C1 segment of cervical spinal cord (tissue), 14 donors: ENCODE results near the gene CAPZB.
"Not testable (repeated sequence)": the region's sequence is repeated elsewhere in the genome, so short reads cannot be mapped to it uniquely, and the experiment has no call there.

Experiments
- DNase-seq, 14 donors: peaks; one replicate each; lab custom pipeline; 2025; lab: John Stamatoyannopoulos, UW

Gene CAPZB

GRCh38 chr1:19485362-19486187 lies at the start of gene CAPZB:
Gene CAPZB (minus strand): TSS chr1:19485539. CDS start chr1:19485438, 101 bp downstream.
- peak; percentile 49 to 94 (median 87) for DNase-seq

DNA sequence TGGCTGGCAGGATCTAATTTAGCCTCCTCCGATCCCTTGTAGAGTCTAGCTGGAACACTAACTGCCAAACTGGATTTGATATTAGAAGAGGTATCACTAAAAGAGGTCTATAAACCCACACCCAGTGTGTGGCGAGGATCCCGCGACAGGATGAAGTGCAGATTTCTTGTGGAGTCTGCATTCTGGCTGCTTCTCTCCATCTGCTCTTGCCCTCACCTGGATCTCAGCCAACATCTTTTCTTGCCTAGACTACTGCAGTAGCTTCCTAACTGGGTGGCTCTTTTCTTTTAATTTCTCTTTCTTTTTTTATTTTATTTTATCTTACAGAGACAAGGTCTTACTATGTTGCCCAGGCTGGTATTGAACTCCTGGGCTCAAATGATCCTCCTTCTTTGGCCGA lies 48.9 kb upstream of the CAPZB start:
- no peak for DNase-seq

DNA sequence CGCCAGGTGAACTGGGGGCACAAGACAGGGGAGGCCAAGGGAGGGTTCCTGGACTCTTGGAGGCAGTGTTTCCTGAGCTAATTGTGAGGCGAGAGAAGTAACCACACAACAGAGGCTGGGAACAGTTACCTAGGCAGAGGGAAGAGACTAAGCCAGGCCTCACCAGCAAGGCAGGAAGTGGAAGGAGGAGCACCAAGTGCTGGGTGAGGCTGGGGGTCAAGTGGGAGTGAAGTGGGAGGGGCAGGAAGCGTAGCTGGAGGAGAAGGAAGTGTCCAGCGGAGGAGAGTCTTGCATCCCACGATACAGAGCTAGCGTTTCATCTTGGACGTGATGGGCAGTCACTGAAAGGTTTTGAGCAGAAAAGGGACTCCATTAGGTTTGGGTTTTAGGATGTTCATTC lies 48.3 kb upstream of the CAPZB start:
- DNase-seq, result peak in 1 of 14 donors; percentile 2

DNA sequence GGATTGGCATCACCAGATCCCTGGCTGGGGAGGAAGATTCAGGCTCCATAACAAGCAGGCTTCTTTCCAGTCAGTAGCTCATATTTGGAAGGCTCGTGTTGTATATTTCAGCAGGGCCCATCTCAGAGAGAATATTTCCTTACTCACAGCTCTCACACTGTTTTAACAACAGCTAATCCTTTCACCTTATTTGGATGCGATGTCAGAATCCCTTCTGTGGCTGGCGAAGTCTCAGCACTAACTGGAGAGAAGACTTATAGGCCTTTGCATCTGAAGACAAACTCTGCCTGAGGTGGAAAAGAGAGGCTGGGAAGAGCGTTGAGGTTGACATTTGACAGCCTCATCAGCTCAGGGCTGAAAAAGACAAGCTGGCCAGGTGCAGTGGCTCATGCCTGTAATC lies 47.2 kb upstream of the CAPZB start:
- DNase-seq, result no peak

- DNase-seq, result no peak
Observed at GRCh38 chr1:19529664-19530063, 44.3 kb upstream of the CAPZB start.

GRCh38 chr1:19528438-19528837 lies 43.1 kb upstream of the CAPZB start:
- no peak for DNase-seq

DNA sequence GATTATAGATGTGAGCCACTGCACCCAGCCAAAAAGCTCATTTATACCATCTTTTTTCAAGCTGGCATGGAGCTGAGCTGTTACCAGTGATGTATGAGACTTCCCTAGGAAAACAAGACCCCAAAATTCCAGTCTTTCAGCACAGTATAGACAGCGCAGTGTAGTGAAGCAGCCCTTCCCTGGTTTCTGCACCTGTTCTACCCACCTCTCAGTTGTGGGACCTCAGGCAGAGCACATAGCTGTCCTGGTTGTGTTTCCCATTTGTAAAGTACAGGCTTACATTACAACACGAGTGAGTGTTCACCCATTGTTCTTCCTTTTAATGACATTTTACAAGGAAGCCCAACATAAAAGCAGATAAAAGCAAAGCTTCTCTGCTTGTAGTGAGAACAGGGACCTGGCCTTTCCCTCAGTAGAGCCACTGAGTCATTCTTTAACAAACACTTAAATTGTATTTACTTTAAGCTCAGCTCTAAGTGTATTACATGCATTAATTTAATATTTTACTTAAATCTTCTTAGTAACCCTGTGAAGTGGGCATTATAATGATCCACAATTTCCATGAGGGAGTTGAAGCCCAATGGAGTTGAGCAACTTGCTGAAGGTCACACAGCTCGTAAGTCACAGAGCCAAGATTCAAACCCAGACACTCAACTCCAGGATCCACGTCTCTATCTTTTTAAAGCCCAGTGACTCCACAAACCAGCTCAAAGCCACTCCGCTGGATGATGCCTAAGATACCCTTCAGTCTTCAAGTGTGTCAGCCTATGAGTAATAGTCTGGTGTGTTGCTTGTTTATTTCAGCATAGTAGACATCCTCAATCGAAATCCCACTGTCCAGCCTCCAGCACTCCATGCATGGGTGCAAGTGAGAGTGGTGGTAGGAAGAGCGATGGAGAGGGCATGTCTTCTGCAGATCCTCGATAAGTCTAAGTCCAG lies 40.5 kb upstream of the CAPZB start:
- DNase-seq, result no peak

GRCh38 chr1:19524791-19525190 lies 39.5 kb upstream of the CAPZB start:
- no peak for DNase-seq

- not testable (repeated sequence) for DNase-seq
Observed at GRCh38 chr1:19522570-19522969, 37.2 kb upstream of the CAPZB start.

DNA sequence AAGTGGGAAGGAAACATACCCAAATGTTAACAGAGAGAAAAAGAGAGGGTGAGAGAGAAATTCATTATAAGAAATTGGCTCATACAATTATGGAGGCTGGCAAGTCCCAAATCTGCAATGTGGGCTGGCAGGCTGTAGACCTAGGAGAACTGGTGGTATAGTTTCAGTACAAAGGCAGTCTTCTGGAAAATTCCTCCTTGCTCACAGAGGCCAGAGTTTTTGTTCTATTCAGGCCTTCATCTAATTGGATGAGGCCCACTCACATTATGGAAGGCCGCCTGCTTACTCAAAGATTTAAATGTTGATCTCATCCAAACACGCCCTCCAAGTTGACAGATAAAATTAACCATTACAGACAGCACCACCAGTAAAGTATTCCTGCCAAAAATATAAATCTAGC lies 36.1 kb upstream of the CAPZB start:
- no peak for DNase-seq

- DNase-seq, result no peak
Observed at GRCh38 chr1:19517017-19517416, 31.7 kb upstream of the CAPZB start.

DNA sequence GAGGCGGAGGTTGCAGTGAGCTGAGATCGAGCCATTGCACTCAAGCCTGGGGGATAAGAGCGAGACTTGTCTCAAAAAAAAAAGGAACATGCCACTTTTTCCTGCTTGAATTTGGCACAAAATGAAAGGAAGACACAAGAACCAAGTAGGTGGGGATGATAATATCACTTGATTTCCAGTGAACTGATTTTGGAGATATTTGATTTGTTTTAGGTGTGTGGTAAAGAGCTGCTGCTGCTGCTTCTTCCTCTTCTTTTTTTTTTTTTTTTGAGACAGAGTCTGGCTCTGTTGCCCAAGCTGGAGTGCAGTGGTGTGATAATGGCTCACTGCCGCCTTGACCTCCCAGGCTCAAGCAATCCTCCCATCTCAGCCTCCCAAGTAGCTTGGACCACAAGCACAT lies 29.9 kb upstream of the CAPZB start:
- no peak for DNase-seq

- DNase-seq, result no peak
Observed at GRCh38 chr1:19514391-19514831, 29.1 kb upstream of the CAPZB start.

- no peak for DNase-seq
Observed at GRCh38 chr1:19512545-19512944, 27.2 kb upstream of the CAPZB start.

DNA sequence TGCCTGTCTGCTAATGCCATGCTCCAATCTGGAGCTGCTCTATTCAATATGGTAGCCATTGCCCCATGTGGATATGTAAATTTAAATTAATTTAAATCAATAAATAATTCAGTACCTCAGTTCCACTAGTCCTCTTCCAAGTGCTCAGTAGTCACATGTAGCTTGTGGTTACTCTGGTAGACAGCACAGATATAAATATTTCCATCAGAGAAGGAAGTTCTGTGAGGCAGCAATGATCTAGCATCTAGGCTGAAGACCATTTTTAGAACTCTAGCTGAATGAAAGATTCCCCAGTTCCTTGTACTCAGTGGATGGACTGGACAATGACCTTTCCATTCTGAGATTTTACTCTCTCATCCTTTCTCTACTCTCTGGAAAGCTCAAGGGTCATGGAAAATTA lies 25.8 kb upstream of the CAPZB start:
- DNase-seq, result no peak

- not testable (repeated sequence) for DNase-seq
Observed at GRCh38 chr1:19509647-19510046, 24.3 kb upstream of the CAPZB start.

GRCh38 chr1:19507516-19507915 lies 22.2 kb upstream of the CAPZB start:
- no peak for DNase-seq

GRCh38 chr1:19505693-19506457 lies 20.5 kb upstream of the CAPZB start:
- peak in 5 of 14 donors; percentile 12 to 30 (median 18) for DNase-seq

- DNase-seq, result no peak
Observed at GRCh38 chr1:19504796-19505692, 19.7 kb upstream of the CAPZB start.

DNA sequence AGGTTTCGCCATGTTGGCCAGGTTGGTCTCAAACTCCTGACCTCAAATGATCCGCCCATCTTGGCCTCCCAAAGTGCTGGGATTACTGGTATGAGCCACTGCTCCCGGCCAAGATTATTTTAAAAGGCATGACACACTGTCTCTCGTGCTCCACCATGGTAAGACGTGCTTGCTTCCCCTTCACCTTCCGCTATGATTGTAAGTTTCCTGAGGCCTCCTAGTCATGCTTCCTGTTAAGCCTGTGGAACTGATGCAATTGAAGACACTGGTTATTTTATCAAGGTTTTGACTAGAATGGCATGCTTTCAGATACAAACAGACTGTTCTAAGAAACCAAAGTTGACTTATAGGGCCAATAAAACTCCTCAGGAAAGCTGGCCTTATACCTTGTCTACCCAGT lies 16.9 kb upstream of the CAPZB start:
- DNase-seq, result not testable (repeated sequence)

DNA sequence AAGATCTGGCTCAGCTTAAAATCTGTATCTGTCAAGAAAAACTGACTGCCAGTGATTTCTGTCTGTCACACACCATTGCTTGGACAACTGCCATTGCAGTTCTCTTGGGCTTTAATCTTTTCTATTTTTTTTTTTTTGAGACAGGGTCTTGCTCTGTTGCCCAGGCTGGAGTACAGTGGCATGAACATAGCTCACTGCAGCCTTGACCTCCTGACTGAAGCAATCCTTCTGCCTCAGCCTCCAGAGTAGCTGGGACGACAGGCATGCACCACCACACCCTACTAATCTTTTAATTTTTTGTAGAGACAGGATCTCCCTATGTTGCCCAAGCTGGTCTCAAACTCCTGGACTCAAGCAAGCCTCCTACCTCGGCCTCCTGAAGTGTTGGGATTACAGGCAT lies 14.5 kb upstream of the CAPZB start:
- not testable (repeated sequence) for DNase-seq
